ENCODE measurements around the gene OR10V1. TPM values are rescaled to one million over a fixed set of nuclear protein-coding genes. Genes with fewer than 3 reads are reported as not detected.

Gene OR10V1
- total and polyA plus RNA-seq, 2 of the 4 experiments (the other 2 are of a cell fraction), result not detected

- Histone ChIP-seq H3K18ac (ENCODE audit: low read depth, low read length) (peak overlapping the region; percentile 44), H2BK20ac (ENCODE audit: low read depth, low read length) (no peak overlapping the region), H4K91ac (ENCODE audit: insufficient read depth, low read depth, low read length) (peak overlapping the region; percentile 69; the same call in 1 of the 2 replicates), H3K36me3 (ENCODE audit: control insufficient read depth, insufficient read depth, low read length) (peaks cover 3% of the 10 kb centered on the region), H3K9me3 (ENCODE audit: control insufficient read depth, insufficient read depth, low read length) (no peaks in the 10 kb centered on the region), H2AFZ (replicated peaks; ENCODE audit: low read length, poor library complexity) (peak overlapping the region; percentile 92), H3K4me1 (ENCODE audit: control insufficient read depth, insufficient read depth, low read length) (peaks cover 3% of the 10 kb centered on the region; the same call in 1 of the 2 replicates), H3K4me2 (ENCODE audit: low read depth, low read length) (peak overlapping the region; percentile 80), H3K79me1 (ENCODE audit: low read depth in 1 of 2, low read length in 2 of 2) (peaks cover 14 to 36% of the 10 kb centered on the region in 2 experiments; a peak in 3 of 4 replicates), H3K4me3 (ENCODE audit: insufficient read depth, low read depth, low read length) (peak overlapping the region; percentile 68), H2BK15ac (ENCODE audit: low read depth, low read length) (0 out of 3 replicates have a peak overlapping the region, but pooled peaks have one; percentile 3), H3K27me3 (ENCODE audit: control insufficient read depth, insufficient read depth, low read length) (no peaks in the 10 kb centered on the region), H4K20me1 (ENCODE audit: insufficient read depth, low read length) (peaks cover 6% of the 10 kb centered on the region; the same call in 1 of the 2 replicates), H2AK9ac (replicated peaks; ENCODE audit: low read depth, low read length, poor library complexity) (peak overlapping the region; percentile 71), H3K4ac (ENCODE audit: low read depth, low read length) (peak overlapping the region; percentile 95), H3K9ac (ENCODE audit: low read depth, low read length) (peak overlapping the region; percentile 87), H3K23ac (ENCODE audit: low read depth, low read length) (peak overlapping the region; percentile 95), H3K56ac (ENCODE audit: extremely low read depth, insufficient read depth, low read length) (peak overlapping the region; percentile 92), H4K5ac (ENCODE audit: low read depth, low read length) (peak overlapping the region; percentile 74), H2BK5ac (ENCODE audit: low read depth, low read length, poor library complexity, severe bottlenecking) (peak overlapping the region; percentile 89), H3K27ac (ENCODE audit: insufficient read depth, low read length) (peak overlapping the region; percentile 93), H3K9me1 (ENCODE audit: insufficient read depth, low read length) (no peaks in the 10 kb centered on the region), H2BK120ac (ENCODE audit: low read depth, low read length) (peak overlapping the region; percentile 7), H2AK5ac (ENCODE audit: low read depth, low read length) (peak overlapping the region; percentile 60), H3K14ac (replicated peaks; ENCODE audit: low read depth, low read length) (peak overlapping the region; percentile 93), H4K8ac (ENCODE audit: low read depth in 2 of 2, low read length in 2 of 2) (peak overlapping the region; percentile 86 to 96)
- BruUV-seq (replicated peaks), result no TSS peak
- ChIA-PET CTCF (interaction anchor here (1.4 kb wide), 1 partner anchor 11 kb away, joined by 7 read pairs; no protein-coding TSS in a partner anchor), POLR2A (ENCODE audit: unreplicated experiment) (interaction anchor here (0.6 to 0.7 kb wide), 2 partner anchors 104 to 112 kb away, joined by 3 to 21 read pairs; no protein-coding TSS in a partner anchor)
- peak; percentile 49 for DNase-seq
- in situ Hi-C loops (cut with MboI; ENCODE audit: low sequenced_read_pairs), result loop anchor here (10.0 kb wide), 1 partner anchor 125 kb away; no protein-coding TSS in a partner anchor
- dilution Hi-C loops (cut with HindIII; ENCODE audit: low sequenced_read_pairs, unreplicated experiment), result no loop called here
- ATAC-seq (ENCODE audit: low read depth), result peak; percentile 18
- no CpG with 5 or more reads among the region's 22 CpGs for WGBS, 2 experiments (ENCODE audit: extremely low coverage in 2 of 2, insufficient read length in 1 of 2)
- intact Hi-C loops (cut with micrococcal nuclease), result loop anchor here (2.0 to 5.0 kb wide), 3 partner anchors 85 to 133 kb away; partner anchors contain the start of gene STX3
- TF ChIP-seq RAD21 (IDR thresholded peaks at IDR 0.05; ENCODE audit: low read length) (no peak), CEBPB (IDR thresholded peaks at IDR 0.05; ENCODE audit: low read depth, low read length) (peak; percentile 96)
Measured at GRCh38 chr11:59669611-59670009, 44.0 kb downstream of the OR10V1 start.
